ENCODE results near the gene PIP. TPM values are rescaled to one million over a fixed set of nuclear protein-coding genes. Genes with fewer than 3 reads are reported as not detected.
"Not testable (repeated sequence)": the region's sequence is repeated elsewhere in the genome, so short reads cannot be mapped to it uniquely, and the experiment has no call there.

The PIP gene
- total RNA-seq, 1 donor from 2014 or later = not detected

GRCh38 chr7:143117395-143117794 is 14.5 kb upstream of the PIP start:
- TF ChIP-seq CTCF (IDR thresholded peaks at IDR 0.05) = no peak
- DNase-seq (no peak), ATAC-seq (no peak)
- H3K9me3 ChIP-seq = no peaks in the 10 kb centered on the region
- no peak overlapping the region for H3K4me3 ChIP-seq
- no peaks in the 10 kb centered on the region for H3K4me1 ChIP-seq
- no peaks in the 10 kb centered on the region for H3K36me3 ChIP-seq
- no peaks in the 10 kb centered on the region for H3K27me3 ChIP-seq
- intact Hi-C loops (cut with DNase I) = no loop called here
- H3K27ac ChIP-seq = no peak overlapping the region

GRCh38 chr7:143120691-143121405 is 11.0 kb upstream of the PIP start:
- Histone ChIP-seq H3K36me3 (no peaks in the 10 kb centered on the region), H3K27ac (no peak overlapping the region), H3K9me3 (peaks cover 5% of the 10 kb centered on the region), H3K4me1 (no peaks in the 10 kb centered on the region), H3K4me3 (no peak overlapping the region), H3K27me3 (no peaks in the 10 kb centered on the region)
- no peak for ATAC-seq
- intact Hi-C loops (cut with DNase I) = no loop called here
- no peak for DNase-seq
- no peak for TF ChIP-seq CTCF (IDR thresholded peaks at IDR 0.05)

GRCh38 chr7:143123326-143123725 is 8.6 kb upstream of the PIP start:
- H3K9me3 ChIP-seq; ATAC-seq; H3K4me1 ChIP-seq; DNase-seq; H3K27me3 ChIP-seq; H3K4me3 ChIP-seq; intact Hi-C loops (cut with DNase I); H3K36me3 ChIP-seq; H3K27ac ChIP-seq: not testable (repeated sequence)

GRCh38 chr7:143126146-143126545 is 5.7 kb upstream of the PIP start:
- TF ChIP-seq CTCF (IDR thresholded peaks at IDR 0.05) = no peak
- no peak overlapping the region for H3K4me3 ChIP-seq
- intact Hi-C loops (cut with DNase I) = no loop called here
- no peak overlapping the region for H3K27ac ChIP-seq
- H3K27me3 ChIP-seq = no peaks in the 10 kb centered on the region
- H3K9me3 ChIP-seq = peaks cover 8% of the 10 kb centered on the region
- DNase-seq = no peak
- peak; percentile 81 for ATAC-seq
- H3K4me1 ChIP-seq = no peaks in the 10 kb centered on the region
- no peaks in the 10 kb centered on the region for H3K36me3 ChIP-seq

- H3K36me3 ChIP-seq = no peaks in the 10 kb centered on the region
- H3K4me1 ChIP-seq = no peaks in the 10 kb centered on the region
- H3K27ac ChIP-seq = no peak overlapping the region
- intact Hi-C loops (cut with DNase I) = no loop called here
- TF ChIP-seq CTCF (IDR thresholded peaks at IDR 0.05) = no peak
- H3K9me3 ChIP-seq = peaks cover 8% of the 10 kb centered on the region
- no peaks in the 10 kb centered on the region for H3K27me3 ChIP-seq
- ATAC-seq = no peak
- no peak overlapping the region for H3K4me3 ChIP-seq
- DNase-seq = no peak
These were observed 2.8 kb upstream of the PIP start for GRCh38 chr7:143129051-143129450.

- Histone ChIP-seq H3K27me3 (no peaks in the 10 kb centered on the region), H3K27ac (no peak overlapping the region), H3K9me3 (peaks cover 8% of the 10 kb centered on the region), H3K36me3 (no peaks in the 10 kb centered on the region), H3K4me1 (no peaks in the 10 kb centered on the region), H3K4me3 (no peak overlapping the region)
- intact Hi-C loops (cut with DNase I) = no loop called here
- no peak for TF ChIP-seq CTCF (IDR thresholded peaks at IDR 0.05)
- DNase-seq = no peak
- no peak for ATAC-seq
These were observed 2.4 kb upstream of the PIP start for GRCh38 chr7:143129477-143129876.

Measured in upper lobe of right lung (tissue), 1 donor.